Muscle of back (tissue), 11 donors: ENCODE results near the gene GPX2. TPM values are rescaled to one million over a fixed set of nuclear protein-coding genes. Genes with fewer than 3 reads are reported as not detected.

Source experiments
- DNase-seq, 3 donors: peaks; one replicate each; pipeline versions ENCODE4 v3.0.0 to v3.0.0-alpha.2; 2013
- polyA plus RNA-seq, 10 donors: library from polyadenylated mRNA; unstranded; fragments of 120-200 nt; gene quantifications; one replicate each; pipeline ENCODE4 v1.2.1, GENCODE V29; 2013; ENCODE audit not compliant: insufficient read length in 10 of 10

The GPX2 gene
- polyA plus RNA-seq, 10 donors: 0.16 to 0.47 (median 0.32) TPM; not detected in 2

DNA sequence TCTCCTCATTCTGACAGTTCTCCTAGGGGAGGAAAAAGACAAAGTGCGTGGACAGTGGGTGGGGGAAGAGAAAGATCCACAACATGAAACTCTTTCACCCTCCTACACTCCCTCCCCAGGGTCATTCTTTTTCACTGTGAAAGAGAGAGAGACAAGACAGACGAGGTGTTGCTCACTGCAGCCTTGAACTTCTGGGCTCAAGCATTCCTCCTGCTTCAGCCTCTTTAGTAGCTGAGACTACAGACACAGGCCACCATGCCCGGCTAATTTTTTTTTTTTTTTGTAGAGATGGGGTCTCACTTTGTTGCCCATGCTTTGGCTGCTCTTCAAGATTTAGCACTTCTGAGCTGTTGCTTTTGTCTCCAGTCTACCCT, 2.7 kb downstream of the GPX2 start:
- no peak for DNase-seq

DNA sequence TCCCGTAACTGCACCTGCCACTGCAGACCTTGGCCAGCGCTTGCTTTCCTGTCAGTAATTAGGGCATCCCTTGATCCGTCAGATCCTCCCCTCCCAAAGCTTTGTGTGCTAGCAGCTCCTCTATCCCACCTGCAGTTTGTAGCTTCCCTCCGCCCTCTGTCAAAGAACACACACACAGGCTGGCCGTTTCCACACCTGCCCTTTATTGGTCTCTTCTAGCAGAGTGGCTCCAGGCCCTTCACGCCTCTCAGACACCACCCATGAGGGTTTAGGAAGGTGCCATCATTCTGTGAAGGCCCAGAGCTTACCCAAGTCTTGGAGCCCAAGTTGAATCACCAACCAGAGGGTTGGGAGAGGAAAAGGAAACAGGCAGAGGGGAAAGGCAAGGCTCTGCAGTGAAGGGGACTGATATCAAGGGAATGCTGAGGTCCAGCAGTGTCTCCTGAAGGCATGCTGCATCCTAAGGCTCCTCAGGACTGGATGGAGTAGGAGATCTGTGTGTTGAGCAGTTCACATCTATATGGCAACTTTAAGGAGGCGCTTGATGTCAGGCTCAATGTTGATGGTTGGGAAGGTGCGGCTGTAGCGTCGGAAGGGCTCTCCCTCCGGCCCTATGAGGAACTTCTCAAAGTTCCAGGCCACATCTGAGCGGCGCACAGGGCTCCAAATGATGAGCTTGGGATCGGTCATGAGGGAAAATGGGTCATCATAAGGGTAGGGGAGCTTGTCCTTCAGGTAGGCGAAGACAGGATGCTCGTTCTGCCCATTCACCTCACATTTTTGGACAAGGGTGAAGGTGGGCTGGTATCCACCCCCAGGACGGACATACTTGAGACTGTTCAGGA, 3.4 kb downstream of the GPX2 start:
- DNase-seq: no peak

DNA sequence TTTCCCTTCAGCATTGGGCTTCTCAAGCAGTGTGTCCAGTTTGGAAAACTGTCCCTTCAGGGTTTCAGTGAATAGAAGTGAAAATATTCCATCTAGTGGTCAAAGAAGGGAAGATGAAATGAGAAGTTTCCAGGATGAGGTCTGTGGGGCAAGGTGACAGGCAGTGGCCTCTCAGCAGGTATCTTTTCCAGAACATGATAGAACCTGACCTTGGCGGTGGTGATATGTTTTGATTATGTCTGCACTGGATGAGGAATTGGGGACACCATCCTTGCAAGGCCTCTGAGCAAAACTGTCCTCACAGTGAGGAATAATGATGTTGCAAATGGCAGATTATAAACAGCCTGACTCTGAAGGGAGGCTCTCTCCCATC, 4.7 kb downstream of the GPX2 start:
- DNase-seq: no peak

DNA sequence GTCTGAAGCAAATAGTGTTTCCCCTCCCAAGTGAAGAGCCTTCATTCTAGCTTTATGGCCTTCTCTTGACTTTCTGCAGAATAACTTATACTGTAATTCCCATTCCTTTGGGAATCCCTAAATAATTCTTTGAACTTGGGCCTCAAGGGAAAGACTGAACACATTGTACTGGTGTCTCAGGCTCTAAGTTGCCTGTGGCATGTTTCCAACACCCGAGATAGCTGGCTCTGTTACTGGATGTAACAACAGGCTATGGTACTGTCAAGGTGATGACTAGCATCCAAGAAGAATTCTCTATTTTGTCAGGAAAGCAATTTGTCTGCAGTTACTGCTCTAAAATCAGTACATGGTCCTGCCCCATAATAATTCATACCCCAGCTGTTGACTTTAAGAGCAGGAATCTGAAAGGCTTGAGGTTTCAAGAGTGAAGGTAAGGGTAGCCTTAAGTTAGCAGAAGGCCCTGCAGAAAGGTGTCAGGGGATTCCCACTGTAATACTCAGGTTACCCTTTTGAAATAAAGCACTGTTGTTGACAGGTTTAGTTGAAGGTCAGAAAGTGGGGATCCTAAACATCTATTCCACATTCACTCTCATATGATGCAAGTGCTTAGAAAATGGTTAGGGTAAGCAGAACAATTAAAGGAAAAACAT, 5.2 kb downstream of the GPX2 start:
- DNase-seq: no peak

DNA sequence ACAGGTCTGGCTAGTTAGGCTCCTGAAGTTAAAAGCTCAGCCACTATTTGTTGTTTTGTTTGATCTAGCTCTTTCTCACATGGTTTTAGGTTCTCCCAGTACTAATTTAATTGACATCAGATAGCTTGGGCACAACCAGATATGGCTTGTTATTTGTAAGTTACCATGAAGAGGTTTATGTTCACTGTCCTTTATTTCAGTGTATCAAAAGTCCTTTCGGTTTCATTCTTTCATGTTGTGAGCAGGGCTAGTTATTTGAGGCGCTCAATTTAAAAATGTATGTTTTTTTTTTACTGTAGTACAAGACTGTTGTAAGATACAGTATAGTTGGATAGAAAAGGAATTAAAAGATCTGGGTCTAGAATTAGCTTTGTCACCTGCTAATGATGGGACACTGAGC, 7.0 kb downstream of the GPX2 start:
- DNase-seq: no peak

DNA sequence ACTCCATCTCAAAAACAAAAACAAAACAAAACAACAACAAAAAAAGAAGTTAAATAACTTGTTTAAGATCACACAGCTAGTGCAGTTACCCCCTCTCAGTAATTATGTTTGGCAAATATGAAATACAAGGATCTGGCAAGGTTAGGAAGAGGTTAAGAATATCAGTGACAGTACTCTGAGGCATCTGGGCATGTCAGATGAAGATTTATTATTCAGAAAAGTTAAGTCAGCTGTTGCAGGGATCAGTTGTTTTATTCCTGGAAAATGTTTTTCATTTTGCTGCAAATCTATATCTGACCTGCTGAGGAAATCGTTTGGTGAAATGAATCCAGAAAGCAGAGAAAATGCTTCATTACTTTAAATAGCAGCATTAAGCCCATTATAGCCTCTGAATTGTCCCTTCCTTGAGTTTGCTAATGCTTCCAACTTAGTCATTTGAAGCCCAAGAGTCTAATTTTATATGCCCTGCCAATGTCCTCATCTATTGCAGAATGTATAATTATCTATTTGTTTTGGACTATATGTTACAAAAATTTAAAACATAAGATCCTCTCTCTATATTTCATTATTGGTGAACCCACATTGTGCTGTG, 8.1 kb downstream of the GPX2 start:
- DNase-seq: peak in 2 of 3 donors; percentile 22 to 26

DNA sequence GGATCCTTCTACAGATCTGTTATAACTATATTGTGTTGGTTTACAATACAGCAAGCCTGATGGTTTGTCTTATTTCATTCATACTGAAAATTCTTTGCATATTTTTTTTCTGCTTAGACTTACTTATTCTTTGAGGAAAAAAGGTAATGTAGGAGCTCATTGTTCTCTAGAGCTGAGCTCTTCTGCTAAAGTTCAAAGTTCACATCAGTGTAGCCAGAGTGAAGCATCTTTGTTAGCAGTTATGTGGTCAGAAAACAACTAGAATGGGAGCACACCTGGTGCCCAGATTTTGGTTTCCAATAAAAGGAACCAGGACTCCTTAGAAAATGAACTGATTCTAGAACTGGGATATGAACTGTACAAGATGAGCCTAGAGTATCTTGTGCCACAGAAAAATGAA, 10.3 kb downstream of the GPX2 start:
- DNase-seq: no peak

DNA sequence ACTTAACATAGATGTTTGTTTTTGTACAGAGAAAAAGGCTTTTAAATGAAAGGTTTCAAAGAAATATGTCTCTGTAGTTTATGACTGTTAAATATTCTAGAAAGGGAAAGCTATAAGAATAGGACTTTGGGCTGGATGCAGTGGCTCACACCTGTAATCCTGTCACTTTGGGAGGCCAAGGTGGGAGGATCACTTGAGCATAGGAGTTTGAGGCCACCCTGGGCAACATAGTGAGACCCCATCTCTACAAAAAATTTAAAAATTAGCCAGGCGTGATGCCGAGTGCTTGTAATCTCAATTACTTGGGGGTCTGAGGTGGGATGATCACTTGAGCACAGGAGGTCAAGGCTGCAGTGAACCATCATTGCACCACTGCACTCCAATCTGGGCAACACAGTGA, 11.4 kb downstream of the GPX2 start:
- DNase-seq: no peak

DNA sequence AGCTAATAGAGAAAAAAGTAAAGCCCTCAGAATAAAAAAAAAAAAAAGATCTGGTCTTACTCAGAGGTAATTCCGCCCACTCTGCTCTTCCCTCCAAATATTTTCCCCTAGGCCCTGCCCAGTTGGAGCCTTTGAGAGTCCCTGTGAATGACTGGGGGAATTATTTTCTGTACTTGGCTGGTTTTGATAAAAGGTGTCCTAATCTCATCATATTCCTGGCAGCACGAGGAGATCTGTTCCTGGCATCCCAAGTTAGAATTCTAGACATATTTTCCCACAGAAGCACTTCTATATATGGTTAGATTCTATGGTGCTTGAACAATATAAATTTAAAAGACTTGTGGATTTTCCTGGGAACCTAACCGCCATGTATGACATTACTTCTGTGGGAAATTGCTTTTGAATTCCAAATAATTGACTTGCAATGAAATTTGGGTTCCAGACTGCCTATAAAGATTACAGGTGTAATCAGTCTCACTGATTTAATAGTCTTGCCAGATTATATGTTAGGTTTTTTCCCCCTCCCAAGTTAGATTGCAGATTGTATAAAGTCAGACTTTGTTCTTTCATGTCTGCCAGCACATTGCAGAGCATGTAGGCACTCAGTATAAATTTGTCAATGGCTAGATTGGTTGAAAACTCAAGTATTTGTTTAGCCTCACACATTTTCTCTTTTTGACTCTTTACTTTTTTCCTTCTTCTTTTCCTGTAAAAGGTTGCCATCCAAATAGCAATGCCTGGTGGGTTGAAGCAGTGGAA, 12.3 kb downstream of the GPX2 start:
- peak in 2 of 3 donors; percentile 24 to 36 for DNase-seq

DNA sequence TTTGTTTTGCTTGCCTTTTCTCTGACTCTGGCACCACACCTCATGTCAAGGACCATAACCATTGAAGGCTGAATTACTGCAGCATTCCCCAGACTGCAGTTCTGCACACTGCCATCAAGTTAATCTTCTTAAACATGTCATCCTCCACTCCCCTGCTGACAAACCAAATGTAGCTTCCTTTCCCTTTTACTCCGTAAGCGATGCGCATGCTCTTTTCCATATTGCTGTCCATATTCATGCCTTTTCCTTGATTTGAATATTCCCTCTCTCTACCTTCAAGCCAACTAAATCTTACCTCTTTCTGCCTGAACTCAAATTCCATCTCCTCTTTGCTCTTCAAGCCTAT, 13.6 kb downstream of the GPX2 start:
- DNase-seq: no peak

DNA sequence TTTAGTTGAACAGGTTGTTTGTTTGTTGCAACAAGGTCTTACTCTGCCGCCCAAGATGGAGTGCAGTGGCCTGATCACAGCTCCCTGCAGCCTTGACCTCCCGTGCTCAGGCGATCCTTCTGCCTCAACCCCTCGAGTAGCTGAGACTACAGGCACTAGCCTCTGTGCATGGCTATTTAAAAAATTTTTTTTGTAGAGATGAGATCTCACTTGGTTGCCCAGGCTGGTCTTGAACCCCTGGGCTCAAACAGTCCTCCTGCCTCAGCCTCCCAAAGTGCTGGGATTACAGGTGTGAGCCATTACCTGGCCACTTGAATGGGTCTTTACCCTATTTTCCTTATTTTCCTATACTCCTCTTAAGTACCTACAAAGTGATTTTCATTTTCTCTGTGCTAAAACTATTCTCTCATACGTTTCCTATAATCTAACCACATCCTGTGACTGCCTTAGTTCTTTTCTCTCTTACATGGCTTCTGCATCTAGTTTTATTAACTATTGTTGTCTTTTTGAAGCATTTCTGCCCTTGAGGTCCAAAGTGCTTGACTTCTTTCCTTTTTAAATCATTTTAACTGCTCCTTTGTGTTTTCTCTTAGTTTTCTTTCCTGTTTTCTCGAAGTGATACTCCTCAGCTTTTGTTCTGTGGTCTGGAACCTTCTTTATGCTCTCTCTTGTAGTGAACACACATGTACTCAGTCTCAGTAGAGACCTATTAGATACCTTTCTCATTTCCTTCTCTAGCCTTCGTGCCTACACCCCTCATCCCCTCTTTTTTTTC, 14.1 kb downstream of the GPX2 start:
- DNase-seq: no peak

DNA sequence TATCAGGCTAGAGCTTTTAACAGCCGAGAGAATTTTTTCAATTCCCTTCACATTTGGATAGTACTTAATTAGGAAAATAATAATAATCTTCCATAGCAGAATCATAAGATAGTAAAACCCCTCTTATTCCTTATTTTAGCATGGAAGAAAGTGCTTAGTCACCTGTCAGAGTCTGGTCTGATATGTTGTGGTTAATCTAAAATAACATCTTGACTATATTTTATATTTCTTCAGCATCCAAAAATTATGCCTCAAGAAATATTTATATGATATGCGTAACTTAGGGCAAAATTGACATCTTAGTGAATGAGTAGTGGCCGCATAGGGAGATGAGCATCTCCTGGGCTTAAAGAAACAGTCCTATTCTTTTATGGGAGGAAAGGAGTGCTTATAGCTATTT, 15.5 kb downstream of the GPX2 start:
- no peak for DNase-seq

DNA sequence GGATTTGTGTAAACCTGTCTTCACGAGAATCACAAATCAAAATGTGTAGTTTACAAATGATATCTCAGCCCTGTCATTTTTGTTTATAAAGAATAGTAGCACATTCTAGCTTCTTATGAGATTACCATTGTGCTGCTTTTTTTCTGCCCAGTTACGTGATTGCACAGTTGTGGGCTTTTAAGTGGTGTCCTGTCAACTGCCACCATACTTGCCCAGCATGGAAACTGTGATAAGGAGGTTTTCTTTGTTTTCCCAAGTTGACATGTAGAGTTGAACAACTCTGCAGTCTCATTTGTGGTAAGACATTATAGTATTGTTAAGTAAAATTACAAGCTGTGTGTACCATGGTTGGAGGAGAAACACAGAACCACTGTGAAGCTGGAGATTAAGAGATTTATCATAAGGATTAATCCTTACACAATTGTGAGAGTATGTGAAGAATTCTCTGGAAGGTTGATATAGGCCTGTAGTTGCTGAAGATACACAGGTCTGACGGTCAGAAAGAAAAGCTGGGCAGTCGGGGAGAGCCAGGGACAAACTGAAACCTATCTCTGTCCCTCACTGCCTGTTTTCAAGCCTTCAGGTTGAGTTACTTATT, 16.0 kb downstream of the GPX2 start:
- DNase-seq: no peak

DNA sequence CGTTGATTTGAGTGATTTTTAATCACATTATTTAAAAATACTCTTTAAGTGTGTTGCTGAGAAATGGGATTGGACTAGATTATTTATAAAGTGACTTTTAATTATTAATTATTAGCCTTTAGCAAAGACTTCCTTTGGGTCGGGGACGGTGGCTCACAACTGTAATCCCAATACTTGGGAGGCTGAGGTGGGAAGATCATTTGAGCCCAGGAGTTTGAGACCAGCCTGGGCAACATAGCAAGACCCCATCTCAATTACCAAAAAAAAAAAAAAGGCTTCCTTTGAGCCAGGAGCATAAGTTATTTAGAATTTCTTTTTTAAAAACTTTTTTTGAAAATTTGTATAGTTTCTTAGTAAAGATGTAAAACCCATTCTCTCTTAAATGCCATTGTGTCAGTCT, 19.5 kb downstream of the GPX2 start:
- no peak for DNase-seq

DNA sequence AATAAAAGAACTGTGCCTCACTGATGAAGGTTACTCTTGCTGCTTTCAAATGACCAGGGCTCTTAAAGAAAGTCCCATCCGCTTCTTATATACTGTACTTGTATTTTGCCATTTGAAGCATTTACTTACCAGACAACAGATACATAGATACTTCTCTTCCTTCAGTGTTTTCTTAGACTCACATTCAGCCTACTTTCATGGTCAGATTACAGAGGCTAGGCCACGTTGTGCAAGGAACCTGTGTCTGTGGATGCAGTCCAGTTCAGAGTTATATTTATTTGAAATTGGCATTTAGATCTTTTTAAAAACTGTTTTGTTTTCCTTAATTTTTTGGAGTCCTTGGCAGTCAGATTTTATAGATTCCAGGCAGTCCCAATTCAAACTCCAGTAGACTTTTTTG, 22.1 kb downstream of the GPX2 start:
- no peak for DNase-seq

DNA sequence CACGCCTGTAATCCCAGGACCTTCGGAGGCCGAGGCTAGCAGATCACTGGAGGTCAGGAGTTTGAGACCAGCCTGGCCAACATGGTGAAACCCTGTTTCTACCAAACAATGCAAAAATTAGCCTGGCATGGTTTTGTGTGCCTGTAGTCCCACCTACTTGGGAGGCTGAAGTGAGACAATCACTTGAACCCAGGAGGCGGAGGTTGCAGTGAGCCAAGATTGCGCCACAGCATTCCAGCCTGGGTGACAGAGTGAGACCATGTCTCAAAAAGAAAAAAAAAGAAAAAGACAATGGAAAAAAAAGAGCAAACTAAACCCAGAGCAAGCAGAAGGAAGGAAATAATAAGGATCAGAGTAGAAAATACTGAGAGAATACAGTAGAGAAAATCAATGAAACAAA, 22.9 kb downstream of the GPX2 start:
- no peak for DNase-seq

DNA sequence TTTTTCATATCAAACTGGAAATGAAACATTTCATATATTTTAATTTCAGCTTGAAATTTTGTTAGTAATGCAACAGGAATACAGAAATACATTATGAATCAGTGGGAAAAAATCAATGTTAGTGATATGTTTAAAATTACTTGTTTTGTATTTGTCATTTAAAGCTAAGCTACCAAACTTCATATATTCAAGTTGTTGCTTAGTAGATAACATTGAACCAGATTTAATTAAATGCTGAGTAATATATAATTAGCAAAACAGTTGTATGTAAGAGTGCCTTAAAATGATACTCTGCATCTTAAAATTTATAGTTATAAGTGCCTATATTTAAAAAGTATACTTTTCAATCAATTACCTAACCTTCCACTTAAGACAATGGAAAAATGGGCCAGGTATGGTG, 23.3 kb downstream of the GPX2 start:
- no peak for DNase-seq

DNA sequence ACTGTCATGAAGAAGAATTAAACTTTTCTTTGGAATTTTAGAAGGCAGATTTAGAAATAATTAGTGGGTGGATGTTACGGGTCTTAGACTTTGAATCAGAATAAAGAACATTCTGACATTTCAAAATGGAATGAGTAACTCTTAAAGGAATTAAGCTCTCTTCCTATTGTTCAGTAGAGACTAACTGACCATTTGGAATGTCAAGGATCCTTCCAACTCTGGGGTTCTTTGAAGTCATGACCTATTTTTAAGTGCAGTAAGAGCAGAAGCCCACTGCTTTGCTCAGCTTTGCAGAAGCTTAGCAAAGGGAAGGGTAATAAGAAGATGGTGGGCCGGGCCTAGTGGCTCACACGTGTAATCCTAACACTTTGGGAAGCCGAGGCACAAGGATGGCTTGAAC, 24.3 kb downstream of the GPX2 start:
- no peak for DNase-seq

DNA sequence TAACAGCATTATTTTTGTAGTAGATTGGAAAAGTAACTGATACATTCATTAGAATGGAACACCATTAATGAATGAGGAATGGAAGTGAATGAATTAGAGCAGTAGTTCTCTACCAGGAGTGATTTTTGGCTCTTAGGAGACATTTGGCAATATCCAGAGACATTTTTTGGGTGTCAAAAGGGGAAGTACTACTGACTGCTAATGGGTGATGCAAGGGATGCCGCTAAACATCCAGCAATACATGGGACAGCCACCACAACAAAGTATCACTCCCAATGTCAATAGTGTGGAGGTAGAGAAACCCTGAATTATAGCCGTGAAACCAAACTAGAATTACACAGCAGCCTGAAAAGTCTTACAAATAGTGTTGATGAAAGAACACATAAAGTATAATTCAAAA, 26.7 kb downstream of the GPX2 start:
- DNase-seq: no peak

DNA sequence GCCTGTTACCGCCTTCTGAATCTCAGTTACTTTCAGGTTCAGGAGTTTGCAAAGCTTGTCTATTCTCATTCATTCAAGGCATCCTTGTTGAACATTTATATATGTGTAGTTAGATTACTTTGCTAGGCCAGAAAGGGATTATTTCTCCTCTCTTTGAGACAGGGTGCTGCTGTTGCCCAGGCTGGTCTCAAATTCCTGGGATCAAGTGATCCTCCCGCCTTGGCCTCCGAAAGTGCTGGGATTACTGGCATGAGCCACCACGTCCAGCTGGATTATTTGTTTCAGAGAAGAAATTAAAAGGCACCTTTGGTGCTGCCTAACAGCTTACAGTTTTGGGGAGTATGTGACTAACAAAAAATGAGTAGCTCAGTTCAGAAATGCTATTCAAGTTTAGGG, 27.5 kb downstream of the GPX2 start:
- no peak for DNase-seq

DNA sequence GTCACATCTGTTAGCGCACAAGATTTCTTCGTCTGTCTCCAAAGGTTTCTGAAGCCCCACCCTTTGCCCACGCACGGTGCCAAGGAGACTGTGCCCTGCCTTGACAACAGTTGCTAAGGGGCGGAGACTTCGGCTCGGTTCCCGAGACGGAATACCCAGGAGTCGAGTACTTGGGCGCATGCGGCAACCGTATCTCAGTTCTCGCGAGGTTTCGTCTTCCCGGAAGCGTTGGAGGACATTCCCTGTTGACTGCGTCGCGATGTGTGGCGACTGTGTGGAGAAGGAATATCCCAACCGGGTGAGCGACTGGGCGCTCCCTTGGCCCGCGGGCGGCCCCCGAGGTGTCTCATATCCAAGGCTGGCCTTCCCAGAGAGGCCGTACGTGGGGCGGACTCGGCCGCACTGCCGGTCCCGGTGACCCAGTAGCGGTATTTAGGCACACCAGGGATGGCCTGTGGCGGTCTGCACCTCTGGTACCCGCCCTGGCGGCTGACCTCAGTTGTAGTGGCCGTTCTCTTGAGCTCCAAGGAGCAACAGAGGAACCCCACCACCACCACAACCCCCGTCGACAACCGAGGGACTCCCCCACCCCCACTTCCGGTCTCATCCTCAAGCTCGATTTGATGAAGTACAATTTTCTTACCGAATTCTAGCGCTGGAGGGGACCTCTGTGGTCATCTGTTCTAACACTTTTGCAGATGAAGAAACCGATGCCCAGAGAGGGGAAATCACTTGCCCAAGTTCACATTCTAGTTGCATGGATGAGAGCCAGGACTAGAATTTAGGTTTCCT, 28.1 kb downstream of the GPX2 start, which contains the start of gene CHURC1:
CHURC1 (plus strand) TSS at position 219 of the 792 bp plus-strand sequence; CDS start at position 260, 41 bp downstream.
- DNase-seq: peak; percentile 97 to 98 (median 97)
